ENCODE data around the gene CCNY.
"Not testable (repeated sequence)": the region's sequence is repeated elsewhere in the genome, so short reads cannot be mapped to it uniquely, and the experiment has no call there.

The CCNY gene

DNA sequence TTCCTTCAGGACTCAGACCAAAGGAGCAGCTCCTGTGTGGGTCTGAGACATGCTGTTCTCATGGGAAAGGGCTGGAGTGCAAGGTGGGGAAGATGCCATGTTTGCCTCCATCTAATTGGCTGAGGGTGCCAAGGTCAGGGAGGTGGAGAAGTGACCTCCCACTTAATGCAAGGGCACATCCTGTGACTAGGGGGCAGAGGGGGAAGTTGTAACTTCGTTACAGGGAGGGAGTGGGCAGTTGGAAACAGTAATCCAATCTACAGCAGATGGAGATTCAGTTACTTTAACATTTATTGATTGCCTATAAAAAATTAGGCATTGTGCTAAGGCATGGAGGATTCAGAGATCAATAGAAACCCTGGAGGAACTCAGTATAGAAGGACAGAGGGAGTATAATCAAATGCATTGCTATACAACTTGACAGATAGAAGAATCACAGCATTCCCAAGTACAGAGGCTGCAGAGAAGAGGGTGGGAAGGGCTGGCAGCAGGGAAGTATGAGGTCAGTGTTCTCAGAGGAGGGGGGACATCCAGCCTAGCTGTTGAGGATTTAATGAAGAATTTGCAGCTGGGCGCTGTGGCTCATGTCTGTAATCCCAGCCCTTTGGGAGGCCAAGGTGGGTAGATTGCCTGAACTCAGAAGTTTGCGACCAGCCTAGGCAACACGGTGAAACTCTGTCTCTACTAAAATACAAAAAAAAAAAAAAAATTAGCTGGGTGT, 75.9 kb downstream of the CCNY start:
- DNase-seq: no peak

DNA sequence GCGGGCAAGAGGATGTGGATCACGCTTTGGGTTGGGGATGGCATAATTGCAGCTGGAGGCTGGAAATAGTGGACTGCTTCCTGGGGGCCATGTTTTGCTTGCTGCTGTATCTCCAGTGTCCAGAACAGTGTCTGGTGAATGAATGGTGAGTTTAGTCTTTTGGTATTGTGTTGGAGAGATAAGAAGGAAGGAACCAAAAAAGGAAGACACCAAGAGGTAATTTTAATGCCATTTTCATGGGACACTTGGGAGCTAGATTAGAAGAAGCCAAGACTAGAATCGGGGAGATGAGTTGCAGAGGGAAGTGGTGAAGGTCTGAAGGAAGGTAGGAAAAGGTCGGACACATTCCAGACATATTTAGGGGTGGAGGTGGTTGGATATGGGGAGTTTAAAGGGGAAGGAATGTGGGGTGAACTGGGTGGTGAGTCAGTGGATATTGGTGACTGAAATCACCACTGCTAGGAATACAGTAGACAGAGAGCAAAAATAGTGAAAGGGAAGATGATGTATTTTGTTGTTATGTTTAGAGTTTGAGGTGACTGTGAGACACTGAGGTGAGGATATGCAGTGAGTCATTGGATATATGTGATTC, 76.7 kb downstream of the CCNY start:
- no peak for DNase-seq

DNA sequence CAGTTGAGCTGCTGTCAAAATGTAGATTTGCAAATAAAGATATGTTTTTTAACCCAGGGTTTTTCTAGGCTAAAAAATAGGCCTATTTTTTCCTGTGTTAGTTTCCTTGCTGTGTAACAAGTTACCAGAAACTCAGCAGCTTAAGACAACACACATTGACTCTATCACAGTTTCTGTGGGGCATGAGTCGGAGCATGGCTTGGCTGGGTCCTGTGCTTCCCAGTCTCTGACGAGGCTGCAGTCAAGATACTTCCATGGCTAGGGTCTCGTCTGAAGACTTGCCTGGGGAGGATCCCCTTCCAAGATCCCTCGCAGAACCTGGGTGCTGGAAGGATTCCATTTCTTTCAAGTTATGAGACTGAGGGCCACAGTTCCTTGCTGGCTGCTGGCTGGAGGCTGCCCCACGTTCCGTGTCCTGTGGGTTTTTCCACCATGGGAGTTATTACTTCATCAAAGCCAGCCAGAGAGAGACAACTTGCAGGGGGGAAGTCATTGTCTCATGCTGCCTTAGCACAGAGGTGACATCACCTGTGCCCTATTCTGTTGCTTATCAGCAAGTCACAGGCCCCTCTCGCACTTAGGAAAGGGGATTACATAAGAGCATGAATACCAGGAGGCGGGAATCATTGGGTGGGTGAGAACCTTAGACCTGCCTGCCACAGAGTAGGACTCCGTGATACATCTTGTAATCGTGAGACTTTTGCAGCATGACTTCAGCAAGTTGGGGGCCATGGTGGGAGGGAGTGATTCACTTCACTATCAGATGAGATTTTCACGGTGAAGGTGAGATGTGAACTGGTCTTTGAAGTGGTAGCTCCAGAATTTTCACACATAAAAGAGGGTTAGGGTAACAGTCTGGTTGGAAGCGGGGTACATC, 77.9 kb downstream of the CCNY start:
- DNase-seq: peak; percentile 10

DNA sequence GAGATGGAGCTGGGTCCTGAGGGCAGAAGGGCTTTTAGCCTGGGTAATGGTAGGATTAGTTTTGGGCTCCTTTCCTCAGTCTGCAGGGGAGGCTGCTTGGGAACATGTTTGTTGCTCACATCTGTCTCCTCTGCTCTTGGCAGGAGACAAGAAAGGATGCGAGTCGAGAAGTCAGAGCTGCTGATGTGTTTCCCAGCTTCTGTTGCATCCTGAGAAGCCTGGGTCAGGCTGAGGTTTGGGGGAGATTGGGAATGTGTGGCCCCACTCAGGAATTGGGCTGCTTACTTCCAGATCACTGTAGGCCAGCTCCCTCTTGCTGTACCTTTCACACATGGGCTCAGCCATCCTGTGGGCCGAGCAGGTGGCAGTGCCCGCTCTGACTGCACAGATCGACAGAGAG, 79.2 kb downstream of the CCNY start:
- DNase-seq: no peak

- no peak for DNase-seq
Observed at GRCh38 chr10:35416619-35417312, 80.5 kb downstream of the CCNY start.

DNA sequence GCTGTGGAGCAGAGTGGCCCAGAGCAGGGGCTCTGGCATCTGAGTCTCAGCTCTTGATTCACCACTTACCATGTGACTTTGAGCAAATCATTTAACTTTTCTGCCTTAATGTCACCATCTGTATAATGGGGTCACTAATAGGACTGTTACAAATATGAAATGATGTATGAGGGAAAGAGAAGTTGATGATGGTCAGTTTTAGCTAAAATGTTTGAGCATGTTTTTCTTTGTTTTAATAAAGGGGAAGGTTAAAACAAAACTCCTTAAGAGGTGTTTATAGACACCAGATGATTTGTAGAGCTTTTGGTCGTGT, 81.0 kb downstream of the CCNY start:
- DNase-seq: no peak

DNA sequence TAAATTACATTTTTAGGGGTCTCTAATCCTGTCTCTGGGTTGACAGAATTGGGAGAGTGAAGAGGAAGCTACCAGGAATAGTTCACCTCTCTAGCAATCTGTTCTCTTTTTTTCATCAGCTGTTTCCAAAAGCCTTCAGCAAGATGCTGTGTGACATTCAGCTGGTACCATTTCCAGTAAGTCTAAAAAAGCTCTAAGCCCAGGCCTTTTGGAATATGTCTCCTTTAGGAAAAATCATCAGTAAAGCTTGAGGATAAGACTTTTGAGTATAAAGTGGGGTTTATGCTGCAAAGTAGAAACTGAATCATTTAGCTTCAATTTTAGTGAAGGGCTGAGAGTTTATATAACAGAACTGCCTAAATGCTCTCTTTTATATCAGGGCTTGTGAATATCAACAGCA, 81.5 kb downstream of the CCNY start:
- DNase-seq: no peak

GRCh38 chr10:35418580-35418979, 82.3 kb downstream of the CCNY start:
- not testable (repeated sequence) for DNase-seq

DNA sequence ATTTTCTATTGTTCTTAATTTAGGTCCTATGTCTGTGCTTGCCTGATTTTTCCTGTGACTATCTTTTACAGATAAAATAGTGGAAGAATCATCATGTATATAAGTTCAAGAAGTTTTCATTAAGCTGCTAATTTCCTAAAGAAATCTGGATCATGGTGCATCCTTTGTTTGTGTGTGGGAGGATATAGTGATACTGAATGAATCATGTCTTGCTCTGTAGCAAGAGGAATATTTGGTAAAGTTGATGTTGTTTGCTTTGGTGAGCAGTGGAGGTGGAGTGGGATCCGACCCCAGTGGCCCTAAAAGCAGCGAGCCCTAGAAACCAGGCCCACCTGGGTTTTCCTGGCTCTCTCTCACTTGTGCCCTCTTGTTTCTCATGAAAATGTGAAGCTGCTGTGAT, 83.7 kb downstream of the CCNY start:
- no peak for DNase-seq

DNA sequence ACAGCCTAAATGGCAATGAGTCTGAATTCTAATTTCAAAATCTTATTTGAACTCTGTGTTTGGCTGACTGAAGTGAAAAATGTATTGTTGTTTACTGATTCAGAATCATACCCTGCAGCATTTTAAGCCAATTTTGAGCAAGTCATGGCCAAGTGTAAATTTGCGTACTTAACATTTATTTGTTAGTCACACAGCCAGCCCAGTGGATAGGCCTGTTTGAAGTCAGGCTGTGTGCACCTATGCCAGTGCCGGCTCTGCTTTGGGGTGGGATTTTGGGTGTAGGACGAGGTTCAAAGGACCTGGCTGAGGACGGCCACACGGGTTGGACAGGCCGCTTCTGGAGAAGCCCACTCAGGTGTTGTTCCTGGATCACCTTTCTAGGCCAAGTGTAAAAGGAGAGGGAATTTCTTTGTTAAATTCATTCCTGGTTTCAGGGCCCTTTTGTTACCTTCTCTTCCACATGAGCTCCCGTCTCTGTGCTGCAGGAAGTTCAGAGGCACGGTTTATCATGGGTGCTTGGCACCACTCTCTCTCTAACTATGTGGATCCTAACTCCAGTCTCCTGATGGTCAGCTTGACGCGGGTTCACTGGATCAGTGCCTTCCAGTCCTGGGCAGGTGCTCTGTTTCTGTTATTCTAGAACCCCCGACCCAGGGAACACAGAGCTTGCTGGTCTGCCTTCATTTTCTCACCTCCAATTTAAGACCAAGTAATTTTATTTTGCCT, 84.7 kb downstream of the CCNY start:
- DNase-seq: no peak

DNA sequence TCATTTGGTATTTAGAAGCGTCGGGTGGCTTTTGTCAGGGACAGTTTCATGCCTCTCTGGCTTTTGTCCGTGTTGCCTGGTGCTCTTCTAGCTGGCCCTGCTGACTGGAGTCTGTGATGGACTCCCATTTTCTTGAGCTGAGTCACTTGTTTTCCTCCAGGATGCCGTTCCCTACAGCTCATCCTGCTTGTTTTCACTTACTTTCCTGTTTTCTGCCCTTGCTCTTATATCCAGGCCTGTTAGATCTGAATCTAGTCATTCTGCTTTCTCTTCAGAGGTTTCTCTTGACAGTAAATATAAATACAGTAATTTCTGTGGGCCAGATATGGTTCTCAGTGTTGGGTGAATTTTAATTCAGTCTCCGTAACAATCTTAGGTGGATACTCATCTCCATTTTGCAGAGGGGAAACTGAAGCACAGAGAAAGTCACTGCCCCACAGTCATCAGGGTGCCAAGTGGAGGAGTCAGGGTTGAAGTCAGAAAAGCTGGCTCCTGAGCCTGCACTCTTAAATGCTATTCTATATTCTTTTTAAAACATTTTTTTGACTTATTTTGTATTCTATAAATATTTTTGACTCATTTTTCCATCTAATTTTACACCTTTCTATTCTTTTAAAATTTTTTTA, 85.4 kb downstream of the CCNY start:
- no peak for DNase-seq

DNA sequence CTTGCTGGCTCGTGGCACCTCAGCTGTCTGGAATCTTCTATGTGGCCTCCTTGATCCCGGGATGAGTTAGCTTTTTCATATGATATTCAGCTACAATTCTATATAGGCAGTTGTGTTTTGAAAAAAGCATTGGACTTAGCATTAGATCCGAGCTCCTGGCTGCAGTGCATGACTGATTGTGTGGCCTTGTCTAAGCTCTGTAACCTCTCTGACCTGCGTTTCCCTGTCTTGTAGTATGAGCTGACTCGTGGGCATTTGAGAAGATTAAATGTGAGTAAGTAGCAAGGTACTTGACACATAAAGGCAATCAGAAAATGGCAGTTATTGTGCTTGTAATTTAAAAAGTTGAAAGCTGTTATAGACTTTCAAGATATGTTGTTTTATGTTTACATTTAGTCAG, 85.9 kb downstream of the CCNY start:
- DNase-seq: no peak

DNA sequence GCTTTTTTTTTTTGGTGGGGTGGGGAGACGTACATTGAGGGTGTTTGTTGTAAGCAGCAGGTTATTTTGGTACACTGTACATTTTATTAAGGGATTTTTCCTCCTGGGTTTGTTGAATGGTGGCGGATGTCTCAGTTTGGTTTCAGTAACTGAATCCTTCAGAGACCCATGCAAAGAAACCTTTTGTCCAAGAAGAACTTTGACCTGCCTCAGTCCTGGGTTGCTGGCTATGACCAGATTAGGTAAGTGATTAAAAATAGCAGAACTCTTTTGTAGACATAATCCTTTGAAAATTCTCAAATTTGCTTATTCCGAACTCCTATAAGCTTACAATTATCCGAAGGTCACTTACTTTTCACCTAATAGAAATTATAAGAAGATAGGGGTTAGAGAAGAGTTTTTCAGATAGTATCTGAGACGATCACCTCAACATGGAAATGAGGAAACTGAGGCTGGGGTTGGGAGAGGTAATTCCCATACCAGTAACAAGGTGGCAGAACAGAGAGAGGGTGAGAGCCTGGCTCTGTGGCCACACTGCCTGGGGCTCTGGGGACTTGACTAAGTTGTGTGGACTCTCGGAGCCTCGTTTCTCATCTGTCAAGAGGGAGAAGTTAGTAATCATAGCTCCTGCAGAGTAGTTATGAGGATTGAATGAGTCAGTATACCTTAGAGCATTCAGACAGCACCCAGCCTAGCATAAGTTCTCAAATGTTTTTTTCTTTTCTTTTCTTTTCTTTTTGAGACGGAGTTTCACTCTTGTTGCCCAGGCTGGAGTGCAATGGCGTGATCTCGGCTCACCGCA, 87.4 kb downstream of the CCNY start:
- DNase-seq: no peak

DNA sequence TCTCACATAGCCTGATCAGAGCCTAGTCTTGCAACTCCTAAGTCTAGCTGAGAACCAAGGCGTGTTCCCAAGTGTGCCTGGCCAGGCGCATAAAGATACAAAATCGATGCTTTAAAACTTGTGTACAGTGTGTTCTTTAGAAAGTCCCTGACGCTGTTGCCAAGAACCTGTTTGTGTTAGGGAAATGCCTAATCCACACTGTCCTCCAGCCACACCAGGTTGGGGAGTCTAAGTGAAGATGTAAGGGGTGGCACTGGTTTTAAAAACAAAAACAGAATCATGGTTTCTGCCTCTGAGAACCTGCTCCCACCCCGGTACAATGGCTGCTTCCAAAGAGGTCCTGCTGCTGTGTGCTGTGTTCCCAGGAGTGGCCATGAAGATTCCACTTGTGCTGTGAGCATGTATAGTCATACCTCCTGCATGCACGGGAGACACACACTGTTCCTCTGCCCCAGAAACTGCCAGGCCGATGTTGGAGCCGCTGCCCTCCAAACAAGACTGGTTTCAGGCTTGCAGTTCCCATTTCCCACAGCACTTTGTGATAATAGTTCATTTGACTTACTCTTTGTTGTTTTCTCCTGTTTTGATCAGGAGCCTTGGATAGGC, 88.5 kb downstream of the CCNY start:
- DNase-seq: no peak

GRCh38 chr10:35425595-35425994, 89.3 kb downstream of the CCNY start:
- DNase-seq: no peak

- DNase-seq: no peak
Observed at GRCh38 chr10:35426657-35427056, 90.3 kb downstream of the CCNY start.

DNA sequence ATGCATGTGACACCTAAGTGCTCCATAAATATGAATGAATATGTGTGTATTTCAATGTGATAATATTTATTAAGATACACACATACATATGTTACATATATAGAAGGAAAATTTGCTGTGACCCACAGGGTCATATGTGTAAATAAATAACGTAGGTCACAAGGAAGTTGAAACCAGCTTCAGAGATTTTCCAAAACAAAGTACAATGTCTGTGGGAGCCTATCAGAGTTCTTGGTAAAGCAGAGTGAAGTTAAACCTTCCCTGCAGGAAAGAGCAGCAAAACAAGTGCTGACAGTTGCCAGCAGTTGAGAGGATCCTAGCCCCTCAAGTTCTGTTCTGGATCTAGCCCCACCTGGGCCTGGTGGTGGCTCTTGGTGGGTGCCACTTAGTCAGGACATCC, 91.2 kb downstream of the CCNY start:
- DNase-seq: no peak

- no peak for DNase-seq
Observed at GRCh38 chr10:35428521-35428920, 92.2 kb downstream of the CCNY start.

- DNase-seq: no peak
Observed at GRCh38 chr10:35432781-35433338, 96.6 kb downstream of the CCNY start.

DNA sequence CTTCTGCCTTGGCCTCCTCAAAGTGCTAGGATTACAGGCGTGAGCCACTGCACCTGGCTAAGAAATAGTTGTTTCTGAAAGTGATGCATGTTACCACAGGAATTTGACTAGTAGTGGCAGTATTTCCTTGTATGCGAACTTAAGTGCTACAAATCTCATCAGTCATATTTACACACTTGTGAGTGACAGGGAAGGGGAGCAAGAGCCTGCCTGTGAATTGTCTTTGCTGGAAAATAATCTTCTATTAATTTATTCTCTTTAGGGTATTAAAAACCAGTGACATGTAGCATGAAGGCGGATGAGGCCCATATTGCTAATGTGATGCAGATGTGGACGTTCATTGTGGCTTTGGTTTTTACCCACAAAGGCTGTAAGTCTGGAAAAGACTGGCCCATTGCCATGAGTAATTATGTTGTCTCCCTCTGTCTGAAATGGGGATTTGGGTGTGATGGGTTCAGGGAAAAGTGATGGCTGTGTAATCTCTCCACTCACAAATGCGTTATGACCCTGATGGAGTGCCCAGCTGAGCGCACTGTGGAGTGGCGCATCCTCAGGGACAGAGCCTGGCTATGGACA, 97.6 kb downstream of the CCNY start:
- DNase-seq: no peak
